ENCODE data around the gene ALMS1. TPM values are rescaled to one million over a fixed set of nuclear protein-coding genes. Genes with fewer than 3 reads are reported as not detected.

The ALMS1 gene
- total RNA-seq, 6 experiments from 2014 or later: 7.3 to 9.8 (median 8.9) TPM

DNA sequence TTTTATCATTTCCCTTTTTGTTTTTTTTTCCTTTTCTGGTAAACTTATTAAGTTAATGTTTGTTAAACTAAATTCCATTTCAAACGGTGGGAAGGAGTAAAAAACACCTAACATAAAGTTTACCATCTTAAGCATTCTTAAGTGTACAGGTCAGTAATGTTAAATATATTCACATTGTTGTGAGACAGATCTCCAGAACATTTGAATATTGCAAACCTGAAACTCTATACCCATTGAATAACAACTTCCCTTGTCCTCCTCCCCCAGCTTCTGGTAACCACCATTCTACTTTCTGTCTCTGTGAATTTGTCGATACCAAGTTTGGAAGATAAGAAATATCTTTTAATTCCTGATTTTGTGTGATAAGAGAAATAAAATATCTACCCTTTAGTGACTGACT is 268.5 kb downstream of the ALMS1 start:
- Mint-ChIP-seq H3K36me3 (ENCODE audit: low read depth) (no peaks in the 10 kb centered on the region), H3K27ac (no peak overlapping the region), H3K4me3 (no peak overlapping the region), H3K27me3 (ENCODE audit: insufficient read depth) (peaks cover 4% of the 10 kb centered on the region), H3K4me1 (ENCODE audit: low read depth) (no peaks in the 10 kb centered on the region), H3K9me3 (peaks cover 2% of the 10 kb centered on the region; the same call in 1 of the 2 replicates)
- no peak for DNase-seq
- no peak for TF ChIP-seq CTCF (IDR thresholded peaks at IDR 0.05)

Other genes with a start within 250 kb of the ALMS1 start
- not detected for gene NOTO, start 183.3 kb upstream of the ALMS1 start, total RNA-seq (2021; fragmentation: NEBNext Ultra II Directional; extraction: Animal tissue kit (Norgen Biotek cat#: 25700))
- gene SMYD5, start 171.6 kb upstream of the ALMS1 start, total RNA-seq (2021; fragmentation: NEBNext Ultra II Directional; extraction: Animal tissue kit (Norgen Biotek cat#: 25700)): 10 to 100 TPM; 19.3 to 27.6 (median 24.4) TPM
- gene PRADC1, start 152.6 kb upstream of the ALMS1 start, total RNA-seq (2021; fragmentation: NEBNext Ultra II Directional; extraction: Animal tissue kit (Norgen Biotek cat#: 25700)): 10 to 100 TPM; 27.5 to 38.7 (median 31.7) TPM
- 100 to 1,000 TPM; 350 to 492 (median 406) TPM for gene CCT7, start 151.5 kb upstream of the ALMS1 start, total RNA-seq (2021; fragmentation: NEBNext Ultra II Directional; extraction: Animal tissue kit (Norgen Biotek cat#: 25700))
- gene FBXO41, start 101.4 kb upstream of the ALMS1 start, total RNA-seq (2021; fragmentation: NEBNext Ultra II Directional; extraction: Animal tissue kit (Norgen Biotek cat#: 25700)): 1 to 10 TPM in 4 of 6 experiments, under 1 TPM in 2; 0.80 to 1.7 (median 1.4) TPM
- gene EGR4, start 92.3 kb upstream of the ALMS1 start, total RNA-seq (2021; fragmentation: NEBNext Ultra II Directional; extraction: Animal tissue kit (Norgen Biotek cat#: 25700)): not detected